Mesendoderm (in vitro differentiated cells): Measurements from ENCODE around the gene FHAD1.

Experiments
- DNase-seq: peaks from one replicate; pipeline ENCODE4 v3.0.0; 2013
- H2AK5ac ChIP-seq: 2 replicates; pipeline ENCODE4 v1.6.1; 2013; ENCODE audit warnings: low read length, inconsistent platforms
- H2BK120ac ChIP-seq: 2 replicates; pipeline ENCODE4 v1.6.1; 2013; ENCODE audit warnings: low read depth, mild to moderate bottlenecking, low read length, moderate library complexity, mixed read lengths
- H2BK15ac ChIP-seq: replicated peaks from 2 replicates; pipeline ENCODE4 v1.6.1; 2013; ENCODE audit warnings: low read depth, mild to moderate bottlenecking, moderate library complexity
- H2BK5ac ChIP-seq: 2 replicates; pipeline ENCODE4 v1.6.1; 2013; ENCODE audit warnings: low read length, inconsistent platforms
- H3K18ac ChIP-seq: 2 replicates; pipeline ENCODE4 v1.6.1; 2013; ENCODE audit warnings: mild to moderate bottlenecking, low read length, mixed read lengths
- H3K23ac ChIP-seq: one replicate; pipeline ENCODE4 v1.6.1; 2013; ENCODE audit warnings: low read length
- H3K27ac ChIP-seq: 2 replicates; pipeline ENCODE4 v1.5.1; 2013; ENCODE audit warnings: low read depth, mild to moderate bottlenecking, inconsistent platforms, low read length, moderate library complexity
- H3K27me3 ChIP-seq: 2 replicates; pipeline ENCODE4 v1.6.1; 2013; ENCODE audit warnings: low read length, control low read depth, mild to moderate bottlenecking, inconsistent platforms; ENCODE audit not compliant: insufficient read depth, poor library complexity
- H3K36me3 ChIP-seq: 2 replicates; pipeline ENCODE4 v1.6.1; 2013; ENCODE audit warnings: low read length, inconsistent platforms; ENCODE audit not compliant: control insufficient read depth, insufficient read depth
- H3K4ac ChIP-seq: one replicate; pipeline ENCODE4 v1.6.1; 2013; ENCODE audit warnings: low read depth, mild to moderate bottlenecking, low read length, moderate library complexity
- H3K4me1 ChIP-seq: 2 replicates; pipeline ENCODE4 v1.6.1; 2013; ENCODE audit warnings: low read depth, low read length, inconsistent platforms; ENCODE audit not compliant: control insufficient read depth
- H3K4me2 ChIP-seq: 2 replicates; pipeline ENCODE4 v1.6.1; 2013; ENCODE audit warnings: low read length
- H3K4me3 ChIP-seq: 2 replicates; pipeline ENCODE4 v1.5.1; 2013; ENCODE audit warnings: mild to moderate bottlenecking, low read length
- H3K56ac ChIP-seq: one replicate; pipeline ENCODE4 v1.6.1; 2013; ENCODE audit warnings: low read length
- H3K79me1 ChIP-seq: 2 replicates; pipeline ENCODE4 v1.6.1; 2013; ENCODE audit warnings: low read length, inconsistent platforms
- H3K79me2 ChIP-seq: 2 replicates; pipeline ENCODE4 v1.6.1; 2013; ENCODE audit warnings: mild to moderate bottlenecking, low read length; ENCODE audit not compliant: control insufficient read depth, insufficient read depth
- H3K9ac ChIP-seq: 2 replicates; pipeline ENCODE4 v1.6.1; 2013; ENCODE audit warnings: low read length, inconsistent platforms
- H4K5ac ChIP-seq: one replicate; pipeline ENCODE4 v1.6.1; 2013; ENCODE audit warnings: low read length
- H4K8ac ChIP-seq: one replicate; pipeline ENCODE4 v1.6.1; 2013; ENCODE audit warnings: low read depth, mild to moderate bottlenecking, control low read depth, low read length, moderate library complexity
- WGBS: extraction: QIAGEN DNeasy Blood & Tissue Kit; methylation state at CpG from one replicate; pipeline ENCODE4 v1.1.7; 2013; ENCODE audit warnings: low lambda C conversion rate, missing lambda C conversion rate; ENCODE audit not compliant: insufficient coverage; ENCODE audit errors: extremely low coverage; 5-methylcytosine and 5-hydroxymethylcytosine counted together

FHAD1 gene

GRCh38 chr1:15401391-15402055 lies 154.5 kb downstream of the FHAD1 start:
- no peaks in the 10 kb centered on the region for H3K36me3 ChIP-seq
- H2BK5ac ChIP-seq: no peak overlapping the region
- no peak overlapping the region for H3K27ac ChIP-seq
- no peak overlapping the region for H3K23ac ChIP-seq
- H3K9ac ChIP-seq: no peak overlapping the region
- no peak overlapping the region for H4K5ac ChIP-seq
- no peaks in the 10 kb centered on the region for H3K79me1 ChIP-seq
- H3K4me3 ChIP-seq: no peak overlapping the region
- H3K79me2 ChIP-seq: no peaks in the 10 kb centered on the region
- H2BK120ac ChIP-seq: no peak overlapping the region
- no peak for DNase-seq
- H3K4me1 ChIP-seq: peaks cover 2% of the 10 kb centered on the region
- H3K18ac ChIP-seq: no peak overlapping the region
- no peak overlapping the region for H3K56ac ChIP-seq
- no peak overlapping the region for H4K8ac ChIP-seq
- no peak overlapping the region for H2BK15ac ChIP-seq
- H3K4ac ChIP-seq: no peak overlapping the region
- no peak overlapping the region for H2AK5ac ChIP-seq
- no peak overlapping the region for H3K4me2 ChIP-seq
- H3K27me3 ChIP-seq: no peaks in the 10 kb centered on the region
- WGBS: no CpG with 5 or more reads among the region's 7 CpGs

- Histone ChIP-seq H3K23ac (no peak overlapping the region), H4K8ac (no peak overlapping the region), H2BK5ac (no peak overlapping the region), H3K27ac (peak overlapping the region; percentile 54), H3K9ac (no peak overlapping the region), H2BK120ac (no peak overlapping the region), H4K5ac (no peak overlapping the region), H3K4me3 (no peak overlapping the region), H2AK5ac (no peak overlapping the region), H2BK15ac (no peak overlapping the region), H3K56ac (peak overlapping the region; percentile 34), H3K18ac (no peak overlapping the region), H3K79me1 (no peaks in the 10 kb centered on the region), H3K4ac (no peak overlapping the region), H3K79me2 (no peaks in the 10 kb centered on the region), H3K36me3 (no peaks in the 10 kb centered on the region), H3K4me2 (no peak overlapping the region), H3K27me3 (no peaks in the 10 kb centered on the region), H3K4me1 (peaks cover 2% of the 10 kb centered on the region)
- WGBS: no CpG with 5 or more reads among the region's 5 CpGs
- peak; percentile 90 for DNase-seq
Observed at GRCh38 chr1:15402809-15403450, 155.9 kb downstream of the FHAD1 start.

GRCh38 chr1:15403962-15404580 lies 157.0 kb downstream of the FHAD1 start:
- H3K4me3 ChIP-seq: no peak overlapping the region
- no peak overlapping the region for H2BK5ac ChIP-seq

GRCh38 chr1:15405106-15405850 lies 158.3 kb downstream of the FHAD1 start:
- Histone ChIP-seq H3K79me1 (no peaks in the 10 kb centered on the region), H4K5ac (no peak overlapping the region), H2BK5ac (no peak overlapping the region), H3K9ac (no peak overlapping the region), H2BK15ac (no peak overlapping the region), H3K4me2 (no peak overlapping the region), H3K27ac (no peak overlapping the region), H3K79me2 (no peaks in the 10 kb centered on the region), H3K18ac (no peak overlapping the region), H3K56ac (no peak overlapping the region), H3K23ac (no peak overlapping the region), H3K4me3 (no peak overlapping the region), H3K4ac (no peak overlapping the region), H3K4me1 (peaks cover 2% of the 10 kb centered on the region), H3K36me3 (no peaks in the 10 kb centered on the region), H3K27me3 (no peaks in the 10 kb centered on the region), H4K8ac (no peak overlapping the region), H2BK120ac (no peak overlapping the region), H2AK5ac (no peak overlapping the region)
- WGBS: no CpG with 5 or more reads among the region's 9 CpGs
- DNase-seq: no peak

More at GRCh38 chr1:15403962-15404580, 157.0 kb downstream of the FHAD1 start:
- no peaks in the 10 kb centered on the region for H3K36me3 ChIP-seq
- H3K79me2 ChIP-seq: no peaks in the 10 kb centered on the region
- H3K27ac ChIP-seq: no peak overlapping the region
- no peak overlapping the region for H3K56ac ChIP-seq
- H3K9ac ChIP-seq: no peak overlapping the region
- H2AK5ac ChIP-seq: no peak overlapping the region
- no peak overlapping the region for H4K8ac ChIP-seq
- H3K79me1 ChIP-seq: no peaks in the 10 kb centered on the region
- no peak overlapping the region for H2BK120ac ChIP-seq
- peak; percentile 68 for DNase-seq
- no peak overlapping the region for H3K18ac ChIP-seq
- WGBS: no CpG with 5 or more reads among the region's 9 CpGs
- H3K4me2 ChIP-seq: no peak overlapping the region
- H3K4me1 ChIP-seq: peaks cover 2% of the 10 kb centered on the region
- no peak overlapping the region for H3K23ac ChIP-seq
- H3K27me3 ChIP-seq: no peaks in the 10 kb centered on the region
- no peak overlapping the region for H2BK15ac ChIP-seq
- no peak overlapping the region for H4K5ac ChIP-seq
- H3K4ac ChIP-seq: no peak overlapping the region

- Histone ChIP-seq H3K79me1 (peaks cover 2% of the 10 kb centered on the region), H3K36me3 (no peaks in the 10 kb centered on the region), H3K27ac (no peak overlapping the region), H2AK5ac (no peak overlapping the region), H3K4ac (no peak overlapping the region), H2BK5ac (no peak overlapping the region), H4K8ac (no peak overlapping the region), H3K23ac (no peak overlapping the region), H3K79me2 (no peaks in the 10 kb centered on the region), H4K5ac (no peak overlapping the region), H3K27me3 (peaks cover 2% of the 10 kb centered on the region), H3K4me3 (no peak overlapping the region), H3K4me2 (no peak overlapping the region), H2BK15ac (no peak overlapping the region), H2BK120ac (no peak overlapping the region), H3K4me1 (peaks cover 8% of the 10 kb centered on the region), H3K56ac (no peak overlapping the region), H3K18ac (no peak overlapping the region), H3K9ac (no peak overlapping the region)
- WGBS: no CpG with 5 or more reads among the region's 11 CpGs
- no peak for DNase-seq
Observed at GRCh38 chr1:15406614-15407559, 159.9 kb downstream of the FHAD1 start.
